ENCODE results near the gene KRT38. TPM values are rescaled to one million over a fixed set of nuclear protein-coding genes. Genes with fewer than 3 reads are reported as not detected.

Gene KRT38
- total RNA-seq: not detected

DNA sequence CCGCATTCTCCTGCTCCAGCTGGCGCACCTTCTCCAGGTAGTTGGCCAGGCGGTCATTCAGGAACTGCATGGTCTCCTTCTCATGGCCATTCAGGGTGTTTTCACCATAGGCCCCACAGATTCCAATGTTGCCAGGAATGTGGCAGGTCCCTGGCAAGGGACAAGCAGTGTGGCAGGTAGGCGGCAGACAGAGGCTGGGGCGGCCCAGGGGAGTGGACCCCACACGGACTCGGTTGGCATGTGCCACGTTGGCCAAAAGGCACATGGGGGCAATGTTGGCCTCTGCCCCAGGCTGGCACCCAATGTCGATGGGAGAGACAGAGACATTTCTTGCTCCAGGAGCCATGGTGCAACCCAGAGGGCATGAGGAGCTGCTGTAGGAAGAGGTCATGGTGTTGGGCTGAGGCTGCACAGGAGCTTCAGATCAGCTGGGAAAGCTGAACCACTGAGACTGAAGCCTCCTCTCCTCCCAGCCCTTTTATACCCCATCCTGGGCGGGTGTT lies at the start of gene KRT38:
KRT38 (minus strand) TSS at position 453 of the 503 bp plus-strand sequence; CDS start at position 391, 62 bp downstream.
- peaks cover 5% of the 10 kb centered on the region for H3K27me3 Mint-ChIP-seq
- intact Hi-C loops (cut with DNase I, micrococcal nuclease): no loop called here
- ChIA-PET CTCF (interaction anchor here (1.0 kb wide), 1 partner anchor 208 kb away, joined by 3 read pairs; no protein-coding TSS in a partner anchor), POLR2A (no interaction called here)
- H3K27ac Mint-ChIP-seq: no peak within 1 kb of the TSS
- H3K36me3 Mint-ChIP-seq (ENCODE audit: low read depth): no peaks in the 10 kb centered on the region
- no peaks in the 10 kb centered on the region for H3K4me1 Mint-ChIP-seq
- no peaks in the 10 kb centered on the region for H3K9me3 Mint-ChIP-seq (ENCODE audit: low read depth)
- ATAC-seq: no peak
- DNase-seq: no peak
- no peak within 1 kb of the TSS for H3K4me3 Mint-ChIP-seq

DNA sequence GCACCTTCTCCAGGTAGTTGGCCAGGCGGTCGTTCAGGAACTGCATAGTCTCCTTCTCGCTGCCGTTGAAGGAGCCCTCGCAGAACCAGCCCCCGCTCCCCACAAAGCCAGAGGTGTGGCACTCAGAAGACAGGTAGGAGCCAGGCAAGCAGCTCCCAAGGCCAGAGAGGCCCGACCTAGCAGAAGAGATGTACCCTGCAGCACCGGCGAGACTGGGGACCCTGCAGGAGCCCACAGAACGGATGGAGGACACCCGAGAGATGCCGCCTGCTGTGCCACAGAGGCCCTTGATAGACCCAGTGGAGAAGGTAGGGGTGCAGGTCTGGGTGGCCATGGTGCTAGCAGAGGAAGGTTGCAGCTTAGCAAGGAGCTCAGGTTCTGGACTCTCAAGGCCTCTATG lies 48.7 kb upstream of the KRT38 start, which contains the start of gene KRT36:
KRT36 (minus strand) TSS at position 380 of the 400 bp plus-strand sequence; CDS start at position 334, 46 bp downstream.
- no peak within 1 kb of the TSS for H3K4me3 Mint-ChIP-seq
- H3K4me1 Mint-ChIP-seq: peaks cover 8% of the 10 kb centered on the region
- H3K27ac Mint-ChIP-seq: no peak within 1 kb of the TSS
- POLR2A ChIA-PET: no interaction called here
- no peaks in the 10 kb centered on the region for H3K9me3 Mint-ChIP-seq (ENCODE audit: low read depth)
- DNase-seq (no peak), ATAC-seq (no peak)
- intact Hi-C loops (cut with DNase I, micrococcal nuclease): no loop called here
- no peaks in the 10 kb centered on the region for H3K27me3 Mint-ChIP-seq
- CTCF ChIA-PET: interaction anchor here (0.6 to 0.7 kb wide), 3 partner anchors 20 to 1177 kb away, joined by 3 read pairs; no protein-coding TSS in a partner anchor
- no peaks in the 10 kb centered on the region for H3K36me3 Mint-ChIP-seq (ENCODE audit: low read depth)

DNA sequence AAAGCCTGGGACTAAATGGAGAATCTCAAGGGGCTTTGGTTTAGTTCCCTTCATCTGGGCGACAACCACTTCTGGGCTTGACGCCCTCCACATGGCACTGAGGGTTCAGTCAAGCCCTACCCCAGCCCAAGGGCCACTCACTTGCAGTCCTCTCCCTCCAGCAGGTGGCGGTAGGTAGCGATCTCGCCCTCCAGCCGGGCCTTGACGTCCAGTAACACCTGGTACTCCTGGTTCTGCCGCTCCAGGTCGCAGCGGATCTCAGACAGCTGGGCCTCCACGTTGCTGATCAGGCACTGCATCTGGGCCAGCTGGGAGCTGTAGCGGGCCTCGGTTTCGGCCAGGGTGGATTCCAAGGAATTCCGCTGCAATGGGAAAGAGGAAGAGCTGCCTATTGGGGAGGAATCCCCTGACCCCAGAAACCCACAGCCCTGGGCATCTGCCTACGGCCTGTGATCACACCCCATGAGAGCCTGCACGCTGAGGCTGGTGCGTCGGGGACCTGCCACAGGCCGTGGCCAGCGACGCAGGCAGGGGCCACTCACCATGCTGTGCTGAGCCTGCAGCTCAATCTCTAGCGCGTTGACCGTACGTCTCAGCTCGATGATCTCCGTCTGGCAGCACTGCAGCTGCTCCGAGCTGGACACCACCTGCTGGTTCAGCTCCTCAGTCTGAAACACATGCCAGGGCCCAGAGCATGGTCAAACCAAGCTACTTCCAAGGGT lies 46.2 kb upstream of the KRT38 start:
- Mint-ChIP-seq H3K27ac (no peak overlapping the region), H3K9me3 (ENCODE audit: low read depth) (no peaks in the 10 kb centered on the region), H3K27me3 (no peaks in the 10 kb centered on the region), H3K4me1 (peaks cover 8% of the 10 kb centered on the region), H3K4me3 (no peak overlapping the region), H3K36me3 (ENCODE audit: low read depth) (no peaks in the 10 kb centered on the region)
- ATAC-seq: peak; percentile 44
- DNase-seq: peak; percentile 73
- CTCF ChIA-PET: interaction anchor here (0.6 to 1.6 kb wide), 3 partner anchors 8 to 711 kb away, joined by 3 to 6 read pairs (median 4); no protein-coding TSS in a partner anchor
- intact Hi-C loops (cut with DNase I, micrococcal nuclease): loop anchor here in 1 of 2 experiments (1.0 to 2.0 kb wide), 3 partner anchors 61 to 175 kb away; no protein-coding TSS in a partner anchor
- POLR2A ChIA-PET: interaction anchor here (0.6 kb wide), 1 partner anchor 365 kb away, joined by 4 read pairs; no protein-coding TSS in a partner anchor

DNA sequence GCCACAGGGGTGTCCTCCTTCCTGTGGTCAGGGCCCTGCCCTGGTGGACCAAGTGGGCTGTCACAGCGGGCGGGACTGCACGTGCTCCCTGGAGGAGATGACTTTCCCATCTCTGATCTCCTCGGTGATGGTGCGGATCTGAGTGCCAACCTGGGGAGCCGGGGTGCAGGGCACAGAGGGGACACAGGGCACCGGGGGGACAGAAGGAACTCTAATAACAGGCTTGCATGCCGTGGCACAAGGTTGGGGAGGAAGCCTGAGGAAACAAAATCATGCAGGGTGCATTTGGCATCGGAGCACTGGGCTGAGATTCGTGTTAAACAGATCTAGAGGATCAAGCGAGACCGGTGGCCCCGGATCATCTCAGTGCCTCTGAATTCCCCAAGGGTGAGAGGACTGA lies 45.5 kb upstream of the KRT38 start:
- no peaks in the 10 kb centered on the region for H3K36me3 Mint-ChIP-seq (ENCODE audit: low read depth)
- ATAC-seq (no peak), DNase-seq (no peak)

DNA sequence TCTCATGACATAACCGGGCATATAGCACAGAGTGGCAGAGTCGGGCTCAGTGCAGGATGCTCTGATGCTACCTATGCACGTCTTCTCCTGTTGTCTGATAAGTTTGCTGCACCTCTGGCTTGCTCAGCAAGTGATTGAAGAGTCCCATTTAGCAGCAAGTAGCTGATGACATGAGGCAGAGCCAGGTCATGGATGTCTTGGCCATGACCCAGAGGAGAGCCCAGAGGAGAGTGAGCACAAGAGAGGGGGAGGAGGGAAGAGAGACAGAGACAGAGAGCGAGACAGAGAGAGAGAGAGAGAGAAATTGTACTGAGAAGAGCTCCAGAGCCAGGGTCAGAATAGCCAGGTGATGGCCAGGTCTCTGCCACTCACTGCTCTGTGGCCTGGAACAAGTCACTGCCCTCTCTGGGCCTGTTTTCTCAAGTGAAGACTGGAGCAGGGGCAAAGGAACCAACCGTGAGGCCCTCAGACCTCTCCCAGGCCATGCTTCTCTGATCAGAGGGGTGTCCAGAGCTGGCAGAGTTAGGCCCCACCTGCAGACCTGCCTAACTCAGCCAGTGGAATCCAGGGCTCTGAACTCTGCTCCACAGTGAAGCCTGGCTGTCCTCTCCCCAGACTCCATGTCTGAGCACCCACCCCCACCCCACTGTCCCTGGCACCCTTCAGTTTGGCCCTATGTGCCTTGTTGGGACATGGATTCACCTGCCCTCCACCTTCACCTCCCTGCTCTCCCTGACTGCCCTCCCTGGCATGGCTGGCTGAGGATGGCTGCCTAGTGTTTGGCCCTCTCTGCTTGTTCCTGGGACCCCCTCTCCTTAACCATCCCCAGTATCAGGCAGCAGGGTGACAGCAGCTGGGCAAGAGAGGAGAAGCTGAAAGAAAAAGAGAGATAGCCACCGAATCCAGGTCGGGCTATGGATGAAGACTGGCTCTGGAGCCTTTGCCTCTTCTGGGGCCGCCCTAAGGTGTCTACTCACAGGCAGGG lies 44.4 kb upstream of the KRT38 start:
- H3K4me1 Mint-ChIP-seq: peaks cover 3% of the 10 kb centered on the region
- no peaks in the 10 kb centered on the region for H3K9me3 Mint-ChIP-seq (ENCODE audit: low read depth)
- ChIA-PET POLR2A (interaction anchor here (0.8 kb wide), 1 partner anchor 143 kb away, joined by 4 read pairs; no protein-coding TSS in a partner anchor), CTCF (interaction anchor here (0.8 to 1.1 kb wide), 3 partner anchors 10 to 65 kb away, joined by 3 to 5 read pairs (median 4); no protein-coding TSS in a partner anchor)
- no peak for DNase-seq
- no peak overlapping the region for H3K27ac Mint-ChIP-seq
- ATAC-seq: no peak
- no peaks in the 10 kb centered on the region for H3K27me3 Mint-ChIP-seq
- intact Hi-C loops (cut with DNase I, micrococcal nuclease): no loop called here
- H3K36me3 Mint-ChIP-seq (ENCODE audit: low read depth): no peaks in the 10 kb centered on the region
- no peak overlapping the region for H3K4me3 Mint-ChIP-seq

More for the DNA sequence above, 45.5 kb upstream of the KRT38 start:
- no peak overlapping the region for H3K27ac Mint-ChIP-seq
- ChIA-PET CTCF (interaction anchor here (0.6 to 1.6 kb wide), 3 partner anchors 9 to 279 kb away, joined by 3 to 6 read pairs (median 4); no protein-coding TSS in a partner anchor), POLR2A (no interaction called here)
- intact Hi-C loops (cut with DNase I, micrococcal nuclease): loop anchor here in 1 of 2 experiments (1.0 to 2.0 kb wide), 2 partner anchors 62 to 162 kb away; no protein-coding TSS in a partner anchor
- H3K4me3 Mint-ChIP-seq: no peak overlapping the region
- peaks cover 8% of the 10 kb centered on the region for H3K4me1 Mint-ChIP-seq
- H3K9me3 Mint-ChIP-seq (ENCODE audit: low read depth): no peaks in the 10 kb centered on the region
- H3K27me3 Mint-ChIP-seq: no peaks in the 10 kb centered on the region

DNA sequence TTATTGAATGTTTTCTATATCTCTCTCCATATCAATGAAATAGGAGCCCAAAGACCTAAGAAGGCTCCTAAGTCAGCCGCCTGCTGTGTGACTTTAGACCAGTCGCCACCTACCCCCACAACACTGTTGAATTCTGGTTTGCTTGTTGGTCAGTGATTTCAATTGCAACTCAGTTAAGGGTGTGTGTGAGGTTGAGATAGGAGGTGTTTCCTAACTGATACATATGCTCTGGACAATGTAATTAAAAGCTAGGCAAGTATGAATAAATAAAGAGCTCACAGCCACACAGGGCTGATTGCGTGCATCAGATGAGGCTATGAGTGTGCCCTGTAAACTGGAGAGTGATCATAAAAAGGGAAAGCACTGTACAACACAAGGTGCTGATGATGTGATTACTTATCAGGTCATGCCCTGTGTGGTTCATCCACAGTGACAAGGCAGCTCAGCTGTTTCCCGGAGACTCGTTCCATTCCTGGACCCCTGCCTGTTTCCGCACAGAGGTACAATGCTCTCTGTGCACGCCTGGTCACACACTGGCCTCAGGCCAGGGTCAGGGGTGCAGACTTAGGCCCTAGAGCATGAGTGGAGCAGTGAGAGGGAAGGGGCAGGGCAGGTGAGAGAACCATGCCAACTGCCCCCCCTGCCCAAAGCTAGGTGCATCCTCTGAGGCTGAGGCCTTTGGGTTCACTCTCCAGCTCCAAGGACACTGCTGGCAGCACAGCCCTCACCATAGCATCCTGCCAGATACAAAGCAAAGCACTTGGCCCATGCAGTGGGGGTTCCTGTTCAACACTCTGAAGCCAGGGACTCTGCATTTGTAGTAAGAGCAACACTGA lies 43.4 kb upstream of the KRT38 start:
- no peak for ATAC-seq
- Mint-ChIP-seq H3K4me1 (no peaks in the 10 kb centered on the region), H3K27ac (no peak overlapping the region), H3K4me3 (no peak overlapping the region), H3K9me3 (ENCODE audit: low read depth) (no peaks in the 10 kb centered on the region), H3K36me3 (ENCODE audit: low read depth) (no peaks in the 10 kb centered on the region), H3K27me3 (no peaks in the 10 kb centered on the region)
- intact Hi-C loops (cut with DNase I, micrococcal nuclease): no loop called here
- DNase-seq: no peak
- ChIA-PET CTCF (interaction anchor here (1.0 to 1.1 kb wide), 2 partner anchors 11 to 66 kb away, joined by 3 to 5 read pairs; no protein-coding TSS in a partner anchor), POLR2A (interaction anchor here (0.8 kb wide), 1 partner anchor 144 kb away, joined by 4 read pairs; no protein-coding TSS in a partner anchor)

DNA sequence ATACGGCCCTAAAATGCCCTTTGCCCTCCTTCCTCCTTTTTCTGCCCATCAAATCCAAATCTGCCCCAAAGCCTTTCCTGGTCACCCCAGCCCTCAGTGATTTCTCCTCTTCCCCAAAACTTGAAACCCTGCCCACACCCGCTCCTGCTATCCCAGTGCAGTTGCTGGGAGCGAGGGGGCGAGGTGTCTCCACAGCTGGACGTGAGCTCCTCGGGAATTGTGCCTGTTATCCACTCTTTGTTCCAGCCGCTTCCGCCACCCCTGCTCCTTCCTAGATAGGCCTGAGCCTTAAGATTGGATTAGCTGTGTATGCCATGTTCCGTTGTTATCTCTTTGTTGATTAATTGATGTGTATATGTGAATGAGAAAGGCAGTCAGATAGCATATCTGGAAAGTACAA lies 42.7 kb upstream of the KRT38 start:
- H3K36me3 Mint-ChIP-seq (ENCODE audit: low read depth): no peaks in the 10 kb centered on the region
- H3K27ac Mint-ChIP-seq: no peak overlapping the region
- ATAC-seq (no peak), DNase-seq (no peak)
- no peaks in the 10 kb centered on the region for H3K27me3 Mint-ChIP-seq
- ChIA-PET POLR2A (no interaction called here), CTCF (no interaction called here)
- no peaks in the 10 kb centered on the region for H3K9me3 Mint-ChIP-seq (ENCODE audit: low read depth)
- intact Hi-C loops (cut with DNase I, micrococcal nuclease): no loop called here
- H3K4me1 Mint-ChIP-seq: no peaks in the 10 kb centered on the region
- no peak overlapping the region for H3K4me3 Mint-ChIP-seq

DNA sequence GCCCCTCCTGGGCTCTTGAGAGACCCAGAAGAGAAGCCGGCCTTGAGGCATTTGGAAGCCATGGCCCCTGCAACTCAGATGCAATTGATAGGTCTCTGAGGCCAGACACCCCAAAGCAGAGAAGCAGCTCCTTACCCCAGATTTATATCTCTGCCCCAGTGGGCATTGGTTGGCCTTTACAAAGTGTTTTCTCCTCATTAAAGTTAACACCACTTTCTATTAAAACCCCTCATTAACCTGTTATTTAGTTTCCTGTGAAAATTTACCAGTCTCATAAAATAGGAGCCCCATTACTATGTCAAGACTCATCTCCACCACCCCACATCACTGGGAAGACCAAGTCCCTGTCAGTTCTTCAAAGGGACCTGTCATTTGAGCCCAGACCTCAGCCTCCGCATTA lies 40.3 kb upstream of the KRT38 start, which contains the start of gene KRT35:
KRT35 (minus strand) TSS at position 116 of the 400 bp plus-strand sequence; CDS start at position 62, 54 bp downstream.
- ChIA-PET POLR2A (no interaction called here), CTCF (no interaction called here)
- H3K27me3 Mint-ChIP-seq: no peaks in the 10 kb centered on the region
- H3K4me3 Mint-ChIP-seq: no peak within 1 kb of the TSS
- no peaks in the 10 kb centered on the region for H3K4me1 Mint-ChIP-seq
- ATAC-seq (no peak), DNase-seq (no peak)
- no peaks in the 10 kb centered on the region for H3K9me3 Mint-ChIP-seq (ENCODE audit: low read depth)
- no peak within 1 kb of the TSS for H3K27ac Mint-ChIP-seq
- no peaks in the 10 kb centered on the region for H3K36me3 Mint-ChIP-seq (ENCODE audit: low read depth)
- intact Hi-C loops (cut with DNase I, micrococcal nuclease): no loop called here

DNA sequence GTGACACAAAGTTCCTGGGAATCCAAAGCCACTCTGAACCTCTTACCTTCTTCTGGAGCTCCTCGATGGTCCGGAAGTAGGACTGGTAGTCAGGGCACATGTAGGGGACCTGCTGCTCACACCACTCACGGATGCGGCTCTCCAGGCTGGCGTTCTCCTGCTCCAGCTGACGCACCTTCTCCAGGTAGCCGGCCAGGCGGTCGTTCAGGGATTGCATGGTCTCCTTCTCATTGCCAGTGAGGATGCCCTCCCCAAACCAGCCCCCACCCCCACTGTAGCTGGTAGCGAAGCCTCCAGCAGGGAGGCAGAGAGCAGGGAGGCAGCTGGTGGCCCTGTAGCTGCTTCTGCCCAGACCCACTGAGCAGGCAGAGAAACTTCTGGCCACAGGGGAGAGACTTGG lies 39.8 kb upstream of the KRT38 start:
- Mint-ChIP-seq H3K36me3 (ENCODE audit: low read depth) (no peaks in the 10 kb centered on the region), H3K27ac (no peak overlapping the region), H3K9me3 (ENCODE audit: low read depth) (no peaks in the 10 kb centered on the region), H3K4me3 (no peak overlapping the region), H3K27me3 (no peaks in the 10 kb centered on the region), H3K4me1 (no peaks in the 10 kb centered on the region)
- intact Hi-C loops (cut with DNase I, micrococcal nuclease): no loop called here
- DNase-seq (no peak), ATAC-seq (no peak)
- POLR2A ChIA-PET: no interaction called here
- CTCF ChIA-PET: interaction anchor here (1.1 kb wide), 1 partner anchor 68 kb away, joined by 3 read pairs; no protein-coding TSS in a partner anchor

DNA sequence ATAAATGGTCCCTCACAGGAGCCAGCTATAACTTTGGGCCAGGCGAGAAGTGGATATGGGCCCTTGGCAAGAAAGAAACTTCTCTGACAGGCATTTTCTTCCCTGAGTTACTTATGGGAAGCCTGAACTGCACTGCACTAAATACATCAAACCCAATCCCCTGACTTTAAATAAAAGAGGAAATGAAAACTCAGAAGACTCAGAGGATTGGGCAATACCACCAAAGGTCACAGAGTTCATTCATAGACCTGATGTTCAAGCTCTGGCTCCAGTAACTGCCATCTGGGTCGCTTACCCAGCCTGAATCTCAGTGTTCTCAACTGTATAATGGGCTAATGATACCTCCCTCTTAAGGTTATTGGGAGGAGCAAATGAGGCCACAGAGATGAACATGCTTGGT lies 39.4 kb upstream of the KRT38 start:
- H3K4me3 Mint-ChIP-seq: no peak overlapping the region
- no peak overlapping the region for H3K27ac Mint-ChIP-seq
- DNase-seq (no peak), ATAC-seq (no peak)
- CTCF ChIA-PET: interaction anchor here (1.1 kb wide), 1 partner anchor 68 kb away, joined by 3 read pairs; no protein-coding TSS in a partner anchor
- H3K4me1 Mint-ChIP-seq: no peaks in the 10 kb centered on the region
- no peaks in the 10 kb centered on the region for H3K27me3 Mint-ChIP-seq
- POLR2A ChIA-PET: no interaction called here
- H3K36me3 Mint-ChIP-seq (ENCODE audit: low read depth): no peaks in the 10 kb centered on the region
- H3K9me3 Mint-ChIP-seq (ENCODE audit: low read depth): no peaks in the 10 kb centered on the region
- intact Hi-C loops (cut with DNase I, micrococcal nuclease): no loop called here

Measured in activated CD4-positive, alpha-beta T cell treated with anti-CD3 and anti-CD28 coated beads for 36 hours (primary cell).